ENCODE data around the gene TBC1D14. TPM values are rescaled to one million over a fixed set of nuclear protein-coding genes. Genes with fewer than 3 reads are reported as not detected.

Gene TBC1D14
- total and polyA plus RNA-seq, 10 of the 15 experiments (the other 5 are each of a cell fraction or from before 2014, with no cell fraction given): 0.87 to 39.3 (median 30.1) TPM

GRCh38 chr4:7060346-7061150 is 150.9 kb downstream of the TBC1D14 start:
- POLR2A ChIA-PET: no interaction called here
- H3K27ac ChIP-seq (ENCODE audit: control insufficient read depth, insufficient read depth): no peak overlapping the region
- no peak overlapping the region for H3K9ac ChIP-seq (ENCODE audit: control insufficient read depth, insufficient read depth, low read length)
- no TSS peak for BruUV-seq (replicated peaks)
- peaks cover 15% of the 10 kb centered on the region for H3K79me2 ChIP-seq (ENCODE audit: control insufficient read depth, insufficient read depth, low read length)
- H3K36me3 ChIP-seq (ENCODE audit: control insufficient read depth in 2 of 2, insufficient read depth in 2 of 2, low read length in 1 of 2): peaks cover 18 to 37% of the 10 kb centered on the region in 2 experiments
- H4K20me1 ChIP-seq (ENCODE audit: control insufficient read depth, insufficient read depth): peaks cover 7% of the 10 kb centered on the region; the same call in 1 of the 2 replicates
- CTCF ChIA-PET: interaction anchor here (1.2 kb wide), 1 partner anchor 9 kb away, joined by 3 read pairs; no protein-coding TSS in a partner anchor
- intact Hi-C loops (cut with micrococcal nuclease; ENCODE audit: unreplicated experiment): no loop called here
- no peak for TF ChIP-seq CREM (IDR thresholded peaks at IDR 0.05; ENCODE audit: low read depth)
- no peak for TF ChIP-seq POLR2AphosphoS2 (IDR thresholded peaks at IDR 0.05; ENCODE audit: low read depth, low read length)
- TF ChIP-seq PAX5 (IDR thresholded peaks at IDR 0.05; ENCODE audit: borderline replicate concordance, low read depth, low read length): no peak
- TF ChIP-seq, protein P1, sequence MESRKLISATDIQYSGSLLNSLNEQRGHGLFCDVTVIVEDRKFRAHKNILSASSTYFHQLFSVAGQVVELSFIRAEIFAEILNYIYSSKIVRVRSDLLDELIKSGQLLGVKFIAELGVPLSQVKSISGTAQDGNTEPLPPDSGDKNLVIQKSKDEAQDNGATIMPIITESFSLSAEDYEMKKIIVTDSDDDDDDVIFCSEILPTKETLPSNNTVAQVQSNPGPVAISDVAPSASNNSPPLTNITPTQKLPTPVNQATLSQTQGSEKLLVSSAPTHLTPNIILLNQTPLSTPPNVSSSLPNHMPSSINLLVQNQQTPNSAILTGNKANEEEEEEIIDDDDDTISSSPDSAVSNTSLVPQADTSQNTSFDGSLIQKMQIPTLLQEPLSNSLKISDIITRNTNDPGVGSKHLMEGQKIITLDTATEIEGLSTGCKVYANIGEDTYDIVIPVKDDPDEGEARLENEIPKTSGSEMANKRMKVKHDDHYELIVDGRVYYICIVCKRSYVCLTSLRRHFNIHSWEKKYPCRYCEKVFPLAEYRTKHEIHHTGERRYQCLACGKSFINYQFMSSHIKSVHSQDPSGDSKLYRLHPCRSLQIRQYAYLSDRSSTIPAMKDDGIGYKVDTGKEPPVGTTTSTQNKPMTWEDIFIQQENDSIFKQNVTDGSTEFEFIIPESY (IDR thresholded peaks at IDR 0.05): no peak
- TF ChIP-seq NFIC (IDR thresholded peaks at IDR 0.05; ENCODE audit: low read depth, low read length): no peak
- H3K9me3 ChIP-seq (replicated peaks; ENCODE audit: control insufficient read depth, insufficient read depth, low read length): no peaks in the 10 kb centered on the region
- no peak for DNase-seq (ENCODE audit: low read depth, low spot score)
- H3K27me3 ChIP-seq (replicated peaks in 1 of 2; ENCODE audit: control insufficient read depth in 2 of 2, insufficient read depth in 2 of 2, low read length in 1 of 2): no peaks in the 10 kb centered on the region
- ATAC-seq: no peak
- no peak overlapping the region for H2AFZ ChIP-seq (ENCODE audit: control insufficient read depth, low read depth, low read length)
- no peak overlapping the region for H3K4me2 ChIP-seq (ENCODE audit: control insufficient read depth, insufficient read depth)
- in situ Hi-C loops (cut with MboI): no loop called here
- H3K4me3 ChIP-seq: no peak overlapping the region
- WGBS (ENCODE audit: insufficient coverage, insufficient replicate concordance, low lambda C conversion rate, missing lambda C conversion rate): 94% methylated on average over 20 of the region's 20 CpGs
- SMC1A ChIA-PET (ENCODE audit: uncharacterized antibody, unreplicated experiment): interaction anchor here (0.6 to 1.1 kb wide), 2 partner anchors 9 to 161 kb away, joined by 3 to 4 read pairs; no protein-coding TSS in a partner anchor
- H3K4me1 ChIP-seq (ENCODE audit: control insufficient read depth, insufficient read depth, low read length): peaks cover 14% of the 10 kb centered on the region
- no peak for FAIRE-seq
- RAD21 ChIA-PET (ENCODE audit: unreplicated experiment): no interaction called here
